ENCODE data around the gene AGPAT1.

The AGPAT1 gene

DNA sequence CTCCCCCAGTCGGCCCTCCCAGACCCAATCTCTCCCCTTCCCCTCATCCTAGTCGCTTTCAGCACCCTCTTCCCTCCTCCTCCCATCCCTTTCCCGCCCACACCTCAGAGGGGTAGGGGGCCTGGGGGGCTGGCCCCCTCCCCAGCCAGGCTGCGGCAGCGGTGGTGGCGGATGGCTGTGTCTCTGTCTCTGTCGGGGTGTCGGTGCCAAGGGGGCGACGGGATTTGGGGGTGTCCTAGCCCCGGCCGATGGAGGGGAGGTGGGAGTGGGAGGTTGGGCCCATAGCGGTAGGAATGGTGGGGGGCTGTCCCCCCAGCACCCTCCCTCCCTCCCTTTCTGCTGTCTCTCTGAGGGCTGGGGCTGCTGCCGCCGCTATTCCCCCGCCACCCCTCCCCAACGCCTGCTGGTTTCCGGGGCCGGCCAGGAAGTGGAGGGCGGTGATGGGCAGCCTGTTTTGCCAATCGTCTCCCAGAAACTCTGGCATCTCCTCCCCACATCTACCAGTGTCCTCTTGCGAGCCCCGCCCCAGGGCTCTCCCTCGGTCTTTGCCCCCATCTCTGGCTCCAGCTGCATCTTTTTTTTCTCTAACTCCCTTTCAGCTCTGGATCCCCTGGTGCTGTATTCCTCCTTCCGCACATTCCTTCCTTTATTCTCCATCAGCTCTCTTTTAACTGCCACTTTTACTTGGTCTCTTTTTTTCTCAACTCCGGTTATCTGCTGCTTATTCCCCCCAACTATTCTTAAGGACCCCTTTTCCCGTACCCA lies at the start of gene AGPAT1:
Gene AGPAT1, minus strand, starts transcription at position 374 of the 765 bp plus-strand sequence. CDS start 4,588 bp downstream, outside the sequence.
- H3K9ac ChIP-seq (ENCODE audit: low read depth in 1 of 2, low read length in 2 of 2): peak within 1 kb of the TSS; percentile 89 to 94
- H3K4me1 ChIP-seq (ENCODE audit: control insufficient read depth in 2 of 2, insufficient read depth in 2 of 2, low read length in 2 of 2): peaks cover 32 to 40% of the 10 kb centered on the region in 2 donors
- H3K4me3 ChIP-seq (ENCODE audit: low read length in 2 of 2): peak within 1 kb of the TSS; percentile 91 to 97
- no peaks in the 10 kb centered on the region for H3K27me3 ChIP-seq (ENCODE audit: control insufficient read depth in 2 of 2, insufficient read depth in 2 of 2, low read length in 2 of 2)
- H3K27ac ChIP-seq (ENCODE audit: low read depth in 2 of 2, low read length in 2 of 2): peak within 1 kb of the TSS; percentile 98
- H3K9me3 ChIP-seq (ENCODE audit: control insufficient read depth in 2 of 2, low read length in 2 of 2): no peaks in the 10 kb centered on the region
- H3K36me3 ChIP-seq (ENCODE audit: control insufficient read depth in 2 of 2, insufficient read depth in 2 of 2, low read length in 2 of 2): peaks cover 0 to 12% of the 10 kb centered on the region in 2 donors

- H3K4me1 ChIP-seq (ENCODE audit: control insufficient read depth in 2 of 2, insufficient read depth in 2 of 2, low read length in 2 of 2): no peaks in the 10 kb centered on the region
- H3K9ac ChIP-seq (ENCODE audit: low read depth in 1 of 2, low read length in 2 of 2): no peak overlapping the region
- no peak overlapping the region for H3K4me3 ChIP-seq (ENCODE audit: low read length in 2 of 2)
- H3K27me3 ChIP-seq (ENCODE audit: control insufficient read depth in 2 of 2, insufficient read depth in 2 of 2, low read length in 2 of 2): no peaks in the 10 kb centered on the region
- no peaks in the 10 kb centered on the region for H3K9me3 ChIP-seq (ENCODE audit: control insufficient read depth in 2 of 2, low read length in 2 of 2)
- H3K36me3 ChIP-seq (ENCODE audit: control insufficient read depth in 2 of 2, insufficient read depth in 2 of 2, low read length in 2 of 2): no peaks in the 10 kb centered on the region
- H3K27ac ChIP-seq (ENCODE audit: low read depth in 2 of 2, low read length in 2 of 2): no peak overlapping the region
Observed at GRCh38 chr6:32224696-32225095, 48.8 kb upstream of the AGPAT1 start.

DNA sequence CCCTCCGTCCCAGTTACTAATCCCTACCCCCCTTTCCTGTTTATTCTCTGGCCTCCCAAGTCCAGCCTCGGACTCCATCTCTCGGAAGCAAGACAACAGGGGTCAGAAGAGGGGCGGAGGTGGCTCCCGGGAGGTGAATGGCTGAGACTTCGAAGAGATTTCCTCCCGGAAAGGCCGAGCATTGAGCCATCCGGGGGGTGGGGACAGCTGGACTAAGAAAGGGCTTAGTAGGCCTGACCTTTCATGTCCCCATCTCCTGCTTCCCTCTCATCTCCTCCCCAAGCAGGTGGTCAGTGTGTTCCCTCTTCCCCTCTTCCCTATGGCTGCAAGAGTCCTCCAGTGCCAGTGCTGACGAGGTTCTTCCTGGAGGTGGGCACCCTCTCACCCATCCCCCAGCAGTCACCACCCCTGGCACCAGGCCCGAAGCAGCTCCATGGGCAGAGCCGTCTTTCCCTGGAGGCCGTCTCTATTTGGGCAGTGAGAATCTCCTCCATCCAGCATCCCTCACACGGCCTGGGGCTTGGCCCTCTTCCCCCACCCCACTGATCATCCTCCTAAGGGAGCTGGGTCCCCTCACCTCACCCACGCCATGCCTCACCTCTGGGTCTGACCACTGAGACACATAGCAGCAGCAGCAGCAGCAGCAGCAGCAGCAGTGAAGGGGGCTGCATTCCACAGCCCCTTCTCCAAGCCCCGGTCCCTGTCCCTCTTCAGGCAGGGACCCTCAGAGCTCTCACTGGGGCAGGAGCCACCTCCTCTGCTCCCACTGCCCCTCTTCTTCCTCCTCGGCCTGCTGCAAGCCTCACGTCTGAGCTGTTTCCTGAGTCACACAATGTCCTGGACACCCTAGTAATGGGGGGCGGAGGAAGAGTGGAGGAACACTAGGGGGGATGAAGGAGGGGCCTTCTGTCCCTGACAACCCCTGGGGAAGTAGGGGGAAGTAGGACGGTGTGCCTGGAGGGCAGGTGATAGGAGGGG lies 47.7 kb upstream of the AGPAT1 start, which contains the start of gene NOTCH4:
Gene NOTCH4, minus strand, starts transcription at position 810 of the 978 bp plus-strand sequence. Its CDS starts 139 bp downstream, at position 671.
- H3K36me3 ChIP-seq (ENCODE audit: control insufficient read depth in 2 of 2, insufficient read depth in 2 of 2, low read length in 2 of 2): no peaks in the 10 kb centered on the region
- H3K4me1 ChIP-seq (ENCODE audit: control insufficient read depth in 2 of 2, insufficient read depth in 2 of 2, low read length in 2 of 2): no peaks in the 10 kb centered on the region
- H3K4me3 ChIP-seq (ENCODE audit: low read length in 2 of 2): no peak within 1 kb of the TSS

DNA sequence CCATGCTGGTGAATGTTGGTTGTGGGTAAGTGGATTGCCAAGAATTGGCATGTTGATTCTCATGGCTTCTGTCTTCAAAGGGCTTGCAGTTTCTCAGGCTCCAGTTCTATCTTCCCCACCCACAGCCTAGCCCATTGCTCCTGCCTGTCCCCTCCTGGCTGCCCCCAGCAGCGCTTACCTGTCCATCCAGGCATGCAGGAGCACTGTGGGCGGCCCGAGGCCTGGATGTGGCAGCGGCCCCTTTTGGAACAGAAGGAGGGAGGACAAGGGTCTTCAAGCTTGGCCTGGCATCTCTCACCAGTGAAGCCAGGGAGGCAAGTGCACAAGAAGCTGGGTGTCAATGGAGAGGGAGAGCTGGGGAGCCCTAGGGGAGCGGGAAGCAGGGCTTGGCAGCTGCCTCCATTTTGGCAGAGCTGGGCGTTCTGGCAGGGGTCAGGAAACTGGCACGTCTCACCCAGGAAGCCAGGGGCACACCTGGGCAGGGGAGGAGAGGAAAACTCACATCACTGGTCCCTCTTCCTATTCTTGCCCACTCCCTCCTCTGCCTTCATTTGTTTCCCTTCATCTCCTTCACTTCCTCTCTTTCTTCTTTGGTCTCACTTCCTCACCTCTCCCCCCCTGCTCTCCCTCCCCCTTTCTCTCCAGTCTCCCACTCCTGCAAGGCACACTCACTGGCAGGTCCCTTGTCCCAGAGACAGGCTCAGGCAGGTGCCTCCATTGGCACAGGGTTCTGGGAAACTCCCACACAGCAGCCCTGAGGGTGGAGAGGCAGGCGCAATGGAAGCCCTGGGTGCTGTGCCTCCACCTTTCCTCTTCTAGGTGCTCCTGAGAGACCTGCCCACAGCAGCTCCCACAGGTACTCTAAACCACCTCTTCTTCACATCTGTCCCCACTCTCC lies 46.7 kb upstream of the AGPAT1 start:
- H3K36me3 ChIP-seq (ENCODE audit: control insufficient read depth in 2 of 2, insufficient read depth in 2 of 2, low read length in 2 of 2): no peaks in the 10 kb centered on the region
- H3K27ac ChIP-seq (ENCODE audit: low read depth in 2 of 2, low read length in 2 of 2): no peak overlapping the region
- no peak overlapping the region for H3K9ac ChIP-seq (ENCODE audit: low read depth in 1 of 2, low read length in 2 of 2)
- no peak overlapping the region for H3K4me3 ChIP-seq (ENCODE audit: low read length in 2 of 2)
- no peaks in the 10 kb centered on the region for H3K27me3 ChIP-seq (ENCODE audit: control insufficient read depth in 2 of 2, insufficient read depth in 2 of 2, low read length in 2 of 2)
- no peaks in the 10 kb centered on the region for H3K4me1 ChIP-seq (ENCODE audit: control insufficient read depth in 2 of 2, insufficient read depth in 2 of 2, low read length in 2 of 2)
- H3K9me3 ChIP-seq (ENCODE audit: control insufficient read depth in 2 of 2, low read length in 2 of 2): no peaks in the 10 kb centered on the region

More for the DNA sequence above, 47.7 kb upstream of the AGPAT1 start, which contains the start of gene NOTCH4:
- H3K27me3 ChIP-seq (ENCODE audit: control insufficient read depth in 2 of 2, insufficient read depth in 2 of 2, low read length in 2 of 2): no peaks in the 10 kb centered on the region
- no peaks in the 10 kb centered on the region for H3K9me3 ChIP-seq (ENCODE audit: control insufficient read depth in 2 of 2, low read length in 2 of 2)
- H3K27ac ChIP-seq (ENCODE audit: low read depth in 2 of 2, low read length in 2 of 2): no peak within 1 kb of the TSS
- no peak within 1 kb of the TSS for H3K9ac ChIP-seq (ENCODE audit: low read depth in 1 of 2, low read length in 2 of 2)

DNA sequence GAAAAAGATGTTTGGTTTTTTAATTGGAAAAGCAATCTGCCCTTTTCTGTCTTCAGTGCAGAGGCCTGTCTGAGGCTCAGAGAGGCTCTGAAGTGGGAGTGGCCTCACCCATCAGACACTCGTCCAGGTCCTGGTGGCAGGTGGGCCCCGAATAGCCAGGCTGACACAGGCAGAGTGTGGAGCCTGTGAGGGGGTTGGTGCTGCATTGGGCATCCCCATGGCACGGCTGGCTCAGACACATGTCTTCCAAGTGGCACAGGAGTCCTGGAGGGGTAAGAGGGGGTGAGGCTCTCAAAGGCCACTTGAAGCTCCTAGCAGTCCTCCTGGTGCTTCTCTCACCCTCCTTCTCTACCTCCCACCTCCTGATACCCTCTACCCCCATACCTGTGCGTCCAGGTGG lies 44.1 kb upstream of the AGPAT1 start:
- H3K9ac ChIP-seq (ENCODE audit: low read depth in 1 of 2, low read length in 2 of 2): no peak overlapping the region
- H3K36me3 ChIP-seq (ENCODE audit: control insufficient read depth in 2 of 2, insufficient read depth in 2 of 2, low read length in 2 of 2): no peaks in the 10 kb centered on the region
- no peak overlapping the region for H3K4me3 ChIP-seq (ENCODE audit: low read length in 2 of 2)
- H3K4me1 ChIP-seq (ENCODE audit: control insufficient read depth in 2 of 2, insufficient read depth in 2 of 2, low read length in 2 of 2): no peaks in the 10 kb centered on the region
- no peaks in the 10 kb centered on the region for H3K9me3 ChIP-seq (ENCODE audit: control insufficient read depth in 2 of 2, low read length in 2 of 2)
- H3K27me3 ChIP-seq (ENCODE audit: control insufficient read depth in 2 of 2, insufficient read depth in 2 of 2, low read length in 2 of 2): no peaks in the 10 kb centered on the region
- H3K27ac ChIP-seq (ENCODE audit: low read depth in 2 of 2, low read length in 2 of 2): no peak overlapping the region

- Histone ChIP-seq H3K9ac (ENCODE audit: low read depth in 1 of 2, low read length in 2 of 2) (no peak overlapping the region), H3K4me3 (ENCODE audit: low read length in 2 of 2) (no peak overlapping the region), H3K27me3 (ENCODE audit: control insufficient read depth in 2 of 2, insufficient read depth in 2 of 2, low read length in 2 of 2) (no peaks in the 10 kb centered on the region), H3K27ac (ENCODE audit: low read depth in 2 of 2, low read length in 2 of 2) (no peak overlapping the region), H3K9me3 (ENCODE audit: control insufficient read depth in 2 of 2, low read length in 2 of 2) (no peaks in the 10 kb centered on the region), H3K36me3 (ENCODE audit: control insufficient read depth in 2 of 2, insufficient read depth in 2 of 2, low read length in 2 of 2) (no peaks in the 10 kb centered on the region), H3K4me1 (ENCODE audit: control insufficient read depth in 2 of 2, insufficient read depth in 2 of 2, low read length in 2 of 2) (no peaks in the 10 kb centered on the region)
Observed at GRCh38 chr6:32218167-32218566, 42.3 kb upstream of the AGPAT1 start.

DNA sequence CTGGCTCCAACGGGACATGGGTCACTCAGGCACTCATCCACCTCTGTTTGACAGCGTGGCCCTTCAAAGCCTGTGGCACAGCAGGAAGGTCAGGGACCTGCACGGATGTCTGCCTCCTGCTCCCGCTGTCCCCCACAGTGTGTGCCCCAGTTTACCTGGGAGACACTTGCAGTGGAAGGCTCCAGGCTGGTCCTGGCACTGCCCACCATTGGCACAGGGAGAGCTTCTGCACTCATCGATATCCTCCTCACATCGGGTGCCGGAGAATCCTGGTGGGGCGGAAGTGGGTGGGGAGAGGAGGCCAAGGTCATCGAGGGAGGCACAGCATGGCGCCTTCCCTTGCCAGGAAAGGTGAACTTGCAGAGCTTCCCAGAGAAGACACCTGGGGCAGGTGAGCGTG lies 41.1 kb upstream of the AGPAT1 start:
- Histone ChIP-seq H3K4me3 (ENCODE audit: low read length in 2 of 2) (no peak overlapping the region), H3K9ac (ENCODE audit: low read depth in 1 of 2, low read length in 2 of 2) (no peak overlapping the region), H3K27ac (ENCODE audit: low read depth in 2 of 2, low read length in 2 of 2) (no peak overlapping the region), H3K27me3 (ENCODE audit: control insufficient read depth in 2 of 2, insufficient read depth in 2 of 2, low read length in 2 of 2) (no peaks in the 10 kb centered on the region), H3K4me1 (ENCODE audit: control insufficient read depth in 2 of 2, insufficient read depth in 2 of 2, low read length in 2 of 2) (no peaks in the 10 kb centered on the region), H3K36me3 (ENCODE audit: control insufficient read depth in 2 of 2, insufficient read depth in 2 of 2, low read length in 2 of 2) (no peaks in the 10 kb centered on the region), H3K9me3 (ENCODE audit: control insufficient read depth in 2 of 2, low read length in 2 of 2) (no peaks in the 10 kb centered on the region)

GRCh38 chr6:32216285-32216684 lies 40.4 kb upstream of the AGPAT1 start:
- Histone ChIP-seq H3K27me3 (ENCODE audit: control insufficient read depth in 2 of 2, insufficient read depth in 2 of 2, low read length in 2 of 2) (no peaks in the 10 kb centered on the region), H3K36me3 (ENCODE audit: control insufficient read depth in 2 of 2, insufficient read depth in 2 of 2, low read length in 2 of 2) (no peaks in the 10 kb centered on the region), H3K4me3 (ENCODE audit: low read length in 2 of 2) (no peak overlapping the region), H3K9me3 (ENCODE audit: control insufficient read depth in 2 of 2, low read length in 2 of 2) (no peaks in the 10 kb centered on the region), H3K4me1 (ENCODE audit: control insufficient read depth in 2 of 2, insufficient read depth in 2 of 2, low read length in 2 of 2) (no peaks in the 10 kb centered on the region), H3K9ac (ENCODE audit: low read depth in 1 of 2, low read length in 2 of 2) (no peak overlapping the region), H3K27ac (ENCODE audit: low read depth in 2 of 2, low read length in 2 of 2) (no peak overlapping the region)

DNA sequence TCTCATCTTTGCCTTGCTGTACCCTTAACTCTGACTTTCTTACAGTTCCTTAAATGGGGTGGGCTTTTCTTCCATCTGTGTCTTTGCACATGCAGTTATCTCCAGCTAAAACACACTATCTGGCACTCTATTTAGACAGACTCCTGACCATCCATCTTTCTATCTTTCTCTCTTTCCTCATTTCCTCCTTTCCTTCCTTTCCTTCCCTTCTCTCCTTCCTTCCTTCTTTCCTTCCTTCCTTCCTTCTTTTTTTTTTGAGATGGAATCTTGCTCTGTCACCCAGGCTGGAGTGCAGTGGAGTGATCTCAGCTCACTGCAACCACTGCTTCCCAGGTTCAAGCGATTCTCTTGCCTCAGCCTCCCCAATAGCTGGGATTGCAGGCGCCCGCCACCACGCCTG lies 39.7 kb upstream of the AGPAT1 start:
- H3K9me3 ChIP-seq (ENCODE audit: control insufficient read depth in 2 of 2, low read length in 2 of 2): no peaks in the 10 kb centered on the region
- H3K36me3 ChIP-seq (ENCODE audit: control insufficient read depth in 2 of 2, insufficient read depth in 2 of 2, low read length in 2 of 2): no peaks in the 10 kb centered on the region
- H3K4me3 ChIP-seq (ENCODE audit: low read length in 2 of 2): no peak overlapping the region
- no peaks in the 10 kb centered on the region for H3K27me3 ChIP-seq (ENCODE audit: control insufficient read depth in 2 of 2, insufficient read depth in 2 of 2, low read length in 2 of 2)
- H3K4me1 ChIP-seq (ENCODE audit: control insufficient read depth in 2 of 2, insufficient read depth in 2 of 2, low read length in 2 of 2): no peaks in the 10 kb centered on the region
- no peak overlapping the region for H3K27ac ChIP-seq (ENCODE audit: low read depth in 2 of 2, low read length in 2 of 2)
- no peak overlapping the region for H3K9ac ChIP-seq (ENCODE audit: low read depth in 1 of 2, low read length in 2 of 2)

Data from mucosa of rectum (tissue), 2 donors.